ENCODE data around the gene ERVH48-1. TPM values are rescaled to one million over a fixed set of nuclear protein-coding genes. Genes with fewer than 3 reads are reported as not detected.
"Not testable (repeated sequence)": the region's sequence is repeated elsewhere in the genome, so short reads cannot be mapped to it uniquely, and the experiment has no call there.

Gene ERVH48-1
- total and polyA plus RNA-seq, 2 donors (not counting 3 experiments of a cell fraction or from before 2014, with no cell fraction given), result not detected

DNA sequence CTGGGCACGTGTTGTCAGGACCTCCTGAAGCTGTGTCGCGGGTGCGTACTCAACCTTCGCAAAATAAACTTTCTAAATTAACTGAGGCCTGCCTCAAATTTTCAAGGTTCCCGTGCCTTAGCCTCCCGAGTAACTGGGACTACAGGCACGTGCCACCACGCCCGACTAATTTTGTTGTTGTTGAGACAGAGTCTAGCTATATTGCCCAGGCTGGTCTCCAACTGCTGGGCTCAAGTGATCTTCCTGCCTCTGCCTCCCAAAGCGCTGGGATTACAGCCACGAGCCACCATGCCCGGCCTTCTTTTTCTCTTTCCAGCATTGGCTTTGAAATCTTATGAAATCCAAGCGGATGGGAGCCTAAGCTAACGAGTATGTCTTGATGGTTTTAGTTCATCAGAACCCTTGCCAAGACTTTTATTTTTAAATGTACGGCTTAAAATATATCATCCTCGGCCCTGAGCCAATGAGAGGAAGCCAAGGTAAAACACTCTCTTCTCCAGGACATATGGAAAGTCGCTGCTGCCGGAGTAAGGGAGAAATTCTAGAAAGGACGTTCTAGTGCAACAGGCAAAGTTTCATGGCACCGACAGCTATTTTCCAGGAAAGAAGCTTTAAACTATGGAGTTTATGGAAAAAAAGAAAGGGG lies 12.7 kb upstream of the ERVH48-1 start:
- Histone ChIP-seq H3K9me3 (replicated peaks; ENCODE audit: control insufficient read depth, insufficient read depth, low read length) (no peaks in the 10 kb centered on the region), H3K36me3 (ENCODE audit: control insufficient read depth in 2 of 2, extremely low read depth in 1 of 2, insufficient read depth in 2 of 2, low read length in 2 of 2) (no peaks in the 10 kb centered on the region), H4K20me1 (replicated peaks; ENCODE audit: control insufficient read depth, extremely low read depth, insufficient read depth, low read length) (no peaks in the 10 kb centered on the region), H3K9ac (replicated peaks; ENCODE audit: extremely low read depth, insufficient read depth, low read length) (no peak overlapping the region), H2AFZ (ENCODE audit: low read depth, low read length) (no peak overlapping the region), H3K4me2 (ENCODE audit: insufficient read depth, low read length) (no peak overlapping the region), H3K79me2 (ENCODE audit: control insufficient read depth, insufficient read depth, low read length) (no peaks in the 10 kb centered on the region), H3K4me1 (ENCODE audit: control insufficient read depth, extremely low read depth, insufficient read depth, low read length) (peaks cover 3% of the 10 kb centered on the region), H3K27ac (ENCODE audit: insufficient read depth, low read depth, low read length) (no peak overlapping the region), H3K27me3 (ENCODE audit: control insufficient read depth in 2 of 2, insufficient read depth in 2 of 2, low read length in 2 of 2) (peaks cover 0 to 4% of the 10 kb centered on the region in 2 experiments), H3K4me3 (replicated peaks in 1 of 3; ENCODE audit: insufficient read depth in 1 of 3, low read depth in 1 of 3, low read length in 3 of 3) (no peak overlapping the region), H3K9me1 (replicated peaks; ENCODE audit: control insufficient read depth, extremely low read depth, insufficient read depth, low read length) (no peaks in the 10 kb centered on the region)
- FAIRE-seq (no peak), DNase-seq (ENCODE audit: low read depth, low spot score) (no peak)
- intact Hi-C loops (cut with micrococcal nuclease), result no loop called here
- dilution Hi-C loops (cut with MboI; ENCODE audit: extremely low pct_ligation_motif_present, low sequenced_read_pairs), result no loop called here
- CTCF ChIA-PET, result interaction anchor here (0.9 kb wide), 1 partner anchor 9 kb away, joined by 4 read pairs; no protein-coding TSS in a partner anchor
- POLR2A ChIA-PET, result interaction anchor here (0.8 kb wide), 1 partner anchor 36 kb away, joined by 3 read pairs; no protein-coding TSS in a partner anchor
- no peak for TF ChIP-seq MYC (IDR thresholded peaks at IDR 0.05; ENCODE audit: low read depth, low read length)
- no peak for TF ChIP-seq POLR2A (IDR thresholded peaks at IDR 0.05; ENCODE audit: low read depth, low read length)
- TF ChIP-seq JUN (IDR thresholded peaks at IDR 0.05; ENCODE audit: borderline replicate concordance, insufficient read depth, insufficient read length, low read depth), result no peak
- TF ChIP-seq, protein P1, sequence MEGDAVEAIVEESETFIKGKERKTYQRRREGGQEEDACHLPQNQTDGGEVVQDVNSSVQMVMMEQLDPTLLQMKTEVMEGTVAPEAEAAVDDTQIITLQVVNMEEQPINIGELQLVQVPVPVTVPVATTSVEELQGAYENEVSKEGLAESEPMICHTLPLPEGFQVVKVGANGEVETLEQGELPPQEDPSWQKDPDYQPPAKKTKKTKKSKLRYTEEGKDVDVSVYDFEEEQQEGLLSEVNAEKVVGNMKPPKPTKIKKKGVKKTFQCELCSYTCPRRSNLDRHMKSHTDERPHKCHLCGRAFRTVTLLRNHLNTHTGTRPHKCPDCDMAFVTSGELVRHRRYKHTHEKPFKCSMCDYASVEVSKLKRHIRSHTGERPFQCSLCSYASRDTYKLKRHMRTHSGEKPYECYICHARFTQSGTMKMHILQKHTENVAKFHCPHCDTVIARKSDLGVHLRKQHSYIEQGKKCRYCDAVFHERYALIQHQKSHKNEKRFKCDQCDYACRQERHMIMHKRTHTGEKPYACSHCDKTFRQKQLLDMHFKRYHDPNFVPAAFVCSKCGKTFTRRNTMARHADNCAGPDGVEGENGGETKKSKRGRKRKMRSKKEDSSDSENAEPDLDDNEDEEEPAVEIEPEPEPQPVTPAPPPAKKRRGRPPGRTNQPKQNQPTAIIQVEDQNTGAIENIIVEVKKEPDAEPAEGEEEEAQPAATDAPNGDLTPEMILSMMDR (IDR thresholded peaks at IDR 0.05; ENCODE audit: extremely low read depth in 1 of 2, insufficient read depth in 1 of 2, low read depth in 1 of 2, low read length in 2 of 2), result no peak
- no TSS peak for BruUV-seq (replicated peaks)

DNA sequence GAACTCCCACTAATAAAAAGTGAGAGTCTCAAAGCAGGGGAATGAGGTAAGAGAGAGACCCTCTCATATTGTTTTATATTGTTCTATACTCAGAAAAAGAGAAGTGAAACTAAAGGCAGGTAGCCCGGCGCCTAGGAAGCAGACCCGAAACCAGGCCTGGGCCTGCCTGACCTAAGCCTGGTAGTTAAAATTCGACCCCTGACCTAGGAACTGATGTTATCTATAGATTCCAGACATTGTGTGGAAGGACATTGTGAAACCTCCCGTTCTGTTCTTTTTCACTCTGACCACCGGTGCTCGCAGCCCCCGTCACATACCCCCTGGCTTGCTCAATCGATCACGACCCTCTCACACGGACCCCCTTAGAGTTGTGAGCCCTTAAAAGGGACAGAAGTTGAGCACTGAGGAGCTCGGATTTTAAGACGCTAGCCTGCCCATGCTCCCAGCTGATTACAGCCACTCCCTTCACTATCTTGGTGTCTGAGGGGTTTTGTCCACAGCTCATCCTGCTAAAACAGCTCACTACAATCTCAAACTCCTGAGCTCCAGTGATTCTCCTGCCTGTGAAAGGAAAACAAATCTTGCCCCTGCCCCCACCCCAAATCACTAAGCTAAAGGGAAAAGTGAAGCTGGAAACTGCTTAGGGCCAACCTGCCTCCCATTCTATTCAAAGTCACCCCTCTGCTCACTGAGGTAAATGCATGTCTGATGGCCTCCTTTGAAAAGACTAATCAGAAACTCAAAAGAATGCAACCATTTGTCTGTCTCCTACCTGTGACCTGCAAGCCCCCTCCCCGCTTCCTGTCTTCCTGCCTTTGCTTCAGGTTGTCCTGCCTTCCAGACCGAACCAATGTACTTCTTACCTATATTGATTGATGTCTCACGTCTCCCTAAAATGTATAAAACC lies 11.9 kb upstream of the ERVH48-1 start:
- H3K36me3 ChIP-seq (ENCODE audit: control insufficient read depth in 2 of 2, extremely low read depth in 1 of 2, insufficient read depth in 2 of 2, low read length in 2 of 2); H3K4me3 ChIP-seq (replicated peaks in 1 of 3; ENCODE audit: insufficient read depth in 1 of 3, low read depth in 1 of 3, low read length in 3 of 3); H2AFZ ChIP-seq (ENCODE audit: low read depth, low read length); H3K4me1 ChIP-seq (ENCODE audit: control insufficient read depth, extremely low read depth, insufficient read depth, low read length); H3K9ac ChIP-seq (replicated peaks; ENCODE audit: extremely low read depth, insufficient read depth, low read length); DNase-seq (ENCODE audit: low read depth, low spot score); H3K27ac ChIP-seq (ENCODE audit: insufficient read depth, low read depth, low read length); H3K4me2 ChIP-seq (ENCODE audit: insufficient read depth, low read length); BruUV-seq (replicated peaks); H3K9me3 ChIP-seq (replicated peaks; ENCODE audit: control insufficient read depth, insufficient read depth, low read length); H3K27me3 ChIP-seq (ENCODE audit: control insufficient read depth in 2 of 2, insufficient read depth in 2 of 2, low read length in 2 of 2); H4K20me1 ChIP-seq (replicated peaks; ENCODE audit: control insufficient read depth, extremely low read depth, insufficient read depth, low read length); dilution Hi-C loops (cut with MboI; ENCODE audit: extremely low pct_ligation_motif_present, low sequenced_read_pairs); H3K9me1 ChIP-seq (replicated peaks; ENCODE audit: control insufficient read depth, extremely low read depth, insufficient read depth, low read length); FAIRE-seq; H3K79me2 ChIP-seq (ENCODE audit: control insufficient read depth, insufficient read depth, low read length); intact Hi-C loops (cut with micrococcal nuclease): not testable (repeated sequence)
- CTCF ChIA-PET, result interaction anchor here (0.9 kb wide), 1 partner anchor 9 kb away, joined by 4 read pairs; no protein-coding TSS in a partner anchor
- POLR2A ChIA-PET, result interaction anchor here (0.8 kb wide), 1 partner anchor 37 kb away, joined by 3 read pairs; no protein-coding TSS in a partner anchor

DNA sequence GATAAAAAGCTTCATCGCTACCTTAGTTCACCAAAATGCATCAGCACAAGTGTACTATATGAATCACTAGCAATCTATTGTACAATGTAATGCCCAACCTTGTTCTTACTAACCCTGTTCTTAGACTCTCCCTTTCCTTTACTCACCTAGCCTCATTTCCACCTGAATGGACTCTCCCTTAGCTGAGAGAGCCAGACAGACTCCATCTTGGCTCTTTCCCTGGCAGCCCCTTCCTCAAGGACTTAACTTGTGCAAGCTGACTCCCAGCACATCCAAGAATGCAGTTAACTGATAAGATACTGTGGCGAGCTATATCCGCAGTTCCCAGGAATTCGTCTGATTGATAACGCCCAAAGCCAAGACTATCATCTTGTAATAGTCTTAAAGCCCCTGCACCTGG lies 10.9 kb upstream of the ERVH48-1 start:
- H3K4me1 ChIP-seq (ENCODE audit: control insufficient read depth, extremely low read depth, insufficient read depth, low read length); H3K9ac ChIP-seq (replicated peaks; ENCODE audit: extremely low read depth, insufficient read depth, low read length); H4K20me1 ChIP-seq (replicated peaks; ENCODE audit: control insufficient read depth, extremely low read depth, insufficient read depth, low read length); H3K4me2 ChIP-seq (ENCODE audit: insufficient read depth, low read length); dilution Hi-C loops (cut with MboI; ENCODE audit: extremely low pct_ligation_motif_present, low sequenced_read_pairs); H2AFZ ChIP-seq (ENCODE audit: low read depth, low read length); BruUV-seq (replicated peaks); H3K27ac ChIP-seq (ENCODE audit: insufficient read depth, low read depth, low read length); CTCF ChIA-PET; FAIRE-seq; POLR2A ChIA-PET; H3K9me3 ChIP-seq (replicated peaks; ENCODE audit: control insufficient read depth, insufficient read depth, low read length); DNase-seq (ENCODE audit: low read depth, low spot score); H3K4me3 ChIP-seq (replicated peaks in 1 of 3; ENCODE audit: insufficient read depth in 1 of 3, low read depth in 1 of 3, low read length in 3 of 3); H3K9me1 ChIP-seq (replicated peaks; ENCODE audit: control insufficient read depth, extremely low read depth, insufficient read depth, low read length); intact Hi-C loops (cut with micrococcal nuclease); H3K36me3 ChIP-seq (ENCODE audit: control insufficient read depth in 2 of 2, extremely low read depth in 1 of 2, insufficient read depth in 2 of 2, low read length in 2 of 2); H3K27me3 ChIP-seq (ENCODE audit: control insufficient read depth in 2 of 2, insufficient read depth in 2 of 2, low read length in 2 of 2); H3K79me2 ChIP-seq (ENCODE audit: control insufficient read depth, insufficient read depth, low read length): not testable (repeated sequence)
